ENCODE measurements around the gene ZNF385B.

The ZNF385B gene

GRCh38 chr2:179811042-179811441, 50.4 kb downstream of the ZNF385B start:
- peaks cover 3% of the 10 kb centered on the region for H3K36me3 Mint-ChIP-seq (ENCODE audit: insufficient read depth)
- H3K27ac Mint-ChIP-seq: no peak overlapping the region
- no peaks in the 10 kb centered on the region for H3K27me3 Mint-ChIP-seq
- H3K4me1 Mint-ChIP-seq (ENCODE audit: low read depth in 2 of 2): no peaks in the 10 kb centered on the region
- no peak overlapping the region for H3K4me3 Mint-ChIP-seq
- H3K9me3 Mint-ChIP-seq: no peaks in the 10 kb centered on the region
- DNase-seq (no peak), ATAC-seq (replicated peaks) (no peak)

- DNase-seq (no peak), ATAC-seq (replicated peaks) (no peak)
- Mint-ChIP-seq H3K4me3 (no peak overlapping the region), H3K36me3 (ENCODE audit: insufficient read depth) (peaks cover 3% of the 10 kb centered on the region), H3K27me3 (no peaks in the 10 kb centered on the region), H3K4me1 (ENCODE audit: low read depth in 2 of 2) (no peaks in the 10 kb centered on the region), H3K27ac (no peak overlapping the region), H3K9me3 (no peaks in the 10 kb centered on the region)
Measured at GRCh38 chr2:179809606-179810005, 51.8 kb downstream of the ZNF385B start.

GRCh38 chr2:179805001-179805400, 56.4 kb downstream of the ZNF385B start:
- no peak for ATAC-seq (replicated peaks)
- Mint-ChIP-seq H3K4me1 (ENCODE audit: low read depth in 2 of 2) (no peaks in the 10 kb centered on the region), H3K27ac (no peak overlapping the region), H3K9me3 (no peaks in the 10 kb centered on the region), H3K36me3 (ENCODE audit: insufficient read depth) (peaks cover 3% of the 10 kb centered on the region), H3K4me3 (no peak overlapping the region), H3K27me3 (no peaks in the 10 kb centered on the region)
- no peak for DNase-seq

GRCh38 chr2:179804206-179804605, 57.2 kb downstream of the ZNF385B start:
- Mint-ChIP-seq H3K4me3 (no peak overlapping the region), H3K36me3 (ENCODE audit: insufficient read depth) (peaks cover 3% of the 10 kb centered on the region), H3K27me3 (no peaks in the 10 kb centered on the region), H3K27ac (no peak overlapping the region), H3K9me3 (no peaks in the 10 kb centered on the region), H3K4me1 (ENCODE audit: low read depth in 2 of 2) (no peaks in the 10 kb centered on the region)
- no peak for DNase-seq
- no peak for ATAC-seq (replicated peaks)

GRCh38 chr2:179802051-179802882, 59.1 kb downstream of the ZNF385B start:
- DNase-seq (no peak), ATAC-seq (replicated peaks) (no peak)
- H3K27ac Mint-ChIP-seq: no peak overlapping the region

GRCh38 chr2:179800776-179801175, 60.6 kb downstream of the ZNF385B start:
- Mint-ChIP-seq H3K4me1 (ENCODE audit: low read depth in 2 of 2) (no peaks in the 10 kb centered on the region), H3K4me3 (no peak overlapping the region), H3K27me3 (no peaks in the 10 kb centered on the region), H3K27ac (no peak overlapping the region), H3K36me3 (ENCODE audit: insufficient read depth) (no peaks in the 10 kb centered on the region), H3K9me3 (no peaks in the 10 kb centered on the region)
- no peak for DNase-seq
- no peak for ATAC-seq (replicated peaks)

More at GRCh38 chr2:179802051-179802882, 59.1 kb downstream of the ZNF385B start:
- H3K36me3 Mint-ChIP-seq (ENCODE audit: insufficient read depth): no peaks in the 10 kb centered on the region
- no peaks in the 10 kb centered on the region for H3K27me3 Mint-ChIP-seq
- H3K4me1 Mint-ChIP-seq (ENCODE audit: low read depth in 2 of 2): no peaks in the 10 kb centered on the region
- H3K9me3 Mint-ChIP-seq: no peaks in the 10 kb centered on the region
- H3K4me3 Mint-ChIP-seq: no peak overlapping the region

- Mint-ChIP-seq H3K27me3 (no peaks in the 10 kb centered on the region), H3K27ac (no peak overlapping the region), H3K9me3 (no peaks in the 10 kb centered on the region), H3K4me3 (no peak overlapping the region), H3K4me1 (ENCODE audit: low read depth in 2 of 2) (no peaks in the 10 kb centered on the region), H3K36me3 (ENCODE audit: insufficient read depth) (no peaks in the 10 kb centered on the region)
- ATAC-seq (replicated peaks): no peak
- DNase-seq: no peak
Measured at GRCh38 chr2:179796213-179797007, 65.0 kb downstream of the ZNF385B start.

GRCh38 chr2:179793902-179794301, 67.5 kb downstream of the ZNF385B start:
- H3K36me3 Mint-ChIP-seq (ENCODE audit: insufficient read depth): no peaks in the 10 kb centered on the region
- H3K9me3 Mint-ChIP-seq: no peaks in the 10 kb centered on the region
- H3K4me3 Mint-ChIP-seq: no peak overlapping the region
- H3K27me3 Mint-ChIP-seq: no peaks in the 10 kb centered on the region
- no peaks in the 10 kb centered on the region for H3K4me1 Mint-ChIP-seq (ENCODE audit: low read depth in 2 of 2)
- ATAC-seq (replicated peaks) (no peak), DNase-seq (no peak)
- H3K27ac Mint-ChIP-seq: no peak overlapping the region

- DNase-seq: no peak
- Mint-ChIP-seq H3K36me3 (ENCODE audit: insufficient read depth) (no peaks in the 10 kb centered on the region), H3K4me3 (no peak overlapping the region), H3K4me1 (ENCODE audit: low read depth in 2 of 2) (no peaks in the 10 kb centered on the region), H3K9me3 (no peaks in the 10 kb centered on the region), H3K27me3 (no peaks in the 10 kb centered on the region), H3K27ac (no peak overlapping the region)
- ATAC-seq (replicated peaks): no peak
Measured at GRCh38 chr2:179793238-179793637, 68.2 kb downstream of the ZNF385B start.

- Mint-ChIP-seq H3K4me3 (no peak overlapping the region), H3K27ac (no peak overlapping the region), H3K9me3 (peaks cover 0 to 1% of the 10 kb centered on the region in 2 donors), H3K36me3 (ENCODE audit: insufficient read depth) (no peaks in the 10 kb centered on the region), H3K27me3 (no peaks in the 10 kb centered on the region), H3K4me1 (ENCODE audit: low read depth in 2 of 2) (no peaks in the 10 kb centered on the region)
- ATAC-seq (replicated peaks) (no peak), DNase-seq (no peak)
Measured at GRCh38 chr2:179790235-179791217, 70.9 kb downstream of the ZNF385B start.

GRCh38 chr2:179788104-179788503, 73.3 kb downstream of the ZNF385B start:
- Mint-ChIP-seq H3K4me3 (no peak overlapping the region), H3K4me1 (ENCODE audit: low read depth in 2 of 2) (no peaks in the 10 kb centered on the region), H3K9me3 (peaks cover 0 to 12% of the 10 kb centered on the region in 2 donors), H3K27ac (no peak overlapping the region), H3K27me3 (no peaks in the 10 kb centered on the region), H3K36me3 (ENCODE audit: insufficient read depth) (no peaks in the 10 kb centered on the region)
- ATAC-seq (replicated peaks) (no peak), DNase-seq (no peak)

GRCh38 chr2:179787601-179788000, 73.8 kb downstream of the ZNF385B start:
- H3K4me3 Mint-ChIP-seq: no peak overlapping the region
- peaks cover 0 to 12% of the 10 kb centered on the region in 2 donors for H3K9me3 Mint-ChIP-seq
- H3K36me3 Mint-ChIP-seq (ENCODE audit: insufficient read depth): no peaks in the 10 kb centered on the region
- DNase-seq: no peak
- no peaks in the 10 kb centered on the region for H3K4me1 Mint-ChIP-seq (ENCODE audit: low read depth in 2 of 2)
- H3K27ac Mint-ChIP-seq: no peak overlapping the region
- H3K27me3 Mint-ChIP-seq: no peaks in the 10 kb centered on the region
- no peak for ATAC-seq (replicated peaks)

GRCh38 chr2:179785902-179786301, 75.5 kb downstream of the ZNF385B start:
- H3K36me3 Mint-ChIP-seq (ENCODE audit: insufficient read depth): no peaks in the 10 kb centered on the region
- DNase-seq: no peak
- no peak overlapping the region for H3K4me3 Mint-ChIP-seq
- no peak for ATAC-seq (replicated peaks)
- H3K27me3 Mint-ChIP-seq: no peaks in the 10 kb centered on the region
- no peak overlapping the region for H3K27ac Mint-ChIP-seq
- no peaks in the 10 kb centered on the region for H3K4me1 Mint-ChIP-seq (ENCODE audit: low read depth in 2 of 2)
- H3K9me3 Mint-ChIP-seq: peaks cover 0 to 12% of the 10 kb centered on the region in 2 donors
